SH-SY5Y (cell line): Measurements from ENCODE around the gene DIP2C.

Experiments
- GATA2 ChIP-seq: IDR thresholded peaks from 2 replicates; pipeline ENCODE4 v1.6.1; 2011; ENCODE audit warnings: mild to moderate bottlenecking, low read depth, low read length
- GATA3 ChIP-seq: IDR thresholded peaks from 2 replicates; pipeline ENCODE4 v1.6.1; 2011; ENCODE audit warnings: low read depth, mild to moderate bottlenecking, low read length, moderate library complexity

DNA sequence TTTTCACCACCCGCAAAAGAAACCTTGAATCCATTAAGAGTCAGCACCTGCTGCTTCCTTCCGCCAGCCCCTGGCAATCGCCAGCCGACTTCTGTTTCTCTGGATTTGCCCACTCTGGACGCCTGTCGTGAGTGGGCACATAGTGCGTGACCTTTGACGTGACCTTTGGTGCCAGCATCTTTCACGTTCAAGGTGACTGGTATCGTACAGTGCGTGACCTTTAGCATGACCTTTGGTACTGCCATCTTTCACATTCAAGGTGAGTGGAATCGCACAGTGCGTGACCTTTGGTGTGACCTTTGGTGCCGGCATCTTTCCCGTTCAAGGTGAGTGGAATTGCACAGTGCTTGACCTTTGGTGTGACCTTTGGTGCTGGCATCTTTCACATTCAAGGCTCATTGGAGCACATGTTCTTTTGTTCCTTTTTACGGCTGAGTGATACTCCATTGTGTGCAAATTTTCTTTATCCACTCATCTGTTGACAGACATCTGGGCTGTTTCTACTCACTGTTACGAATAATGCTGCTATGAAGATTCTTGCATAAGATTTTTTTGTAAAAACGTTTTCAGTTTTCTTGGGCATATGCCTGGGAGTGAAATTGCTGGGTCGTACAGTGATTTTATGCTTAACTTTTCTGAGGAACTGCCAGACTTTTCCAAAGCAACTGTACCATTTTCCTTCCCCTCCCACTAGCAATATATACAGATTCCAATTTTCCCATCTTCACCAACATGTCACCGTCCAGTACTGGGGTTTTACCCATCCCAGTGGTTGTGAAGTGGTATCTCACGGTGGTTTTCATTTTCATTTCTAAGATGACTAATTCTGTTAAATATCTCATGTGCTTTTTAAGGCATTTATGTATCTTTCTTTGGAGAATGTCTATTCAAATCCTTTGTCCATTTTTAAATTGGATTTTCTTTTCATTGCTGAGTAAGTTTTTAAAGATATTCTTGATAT is 145.3 kb downstream of the DIP2C start:
- TF ChIP-seq GATA2 (no peak), GATA3 (no peak)
